Panc1 (cell line): ENCODE results near the gene ELAPOR2. TPM values are rescaled to one million over a fixed set of nuclear protein-coding genes. Genes with fewer than 3 reads are reported as not detected.

Experiments used
- ATAC-seq: fragments of 200-7000 bp; cut with Tn5 transposase; 2 replicates; pipeline ENCODE4 v1.9.1; 2020; ENCODE audit warnings: mild to moderate bottlenecking, moderate library complexity
- BruUV-seq: library from RNA; stranded (reverse); fragments of 400-500 nt; replicated peaks from 2 replicates; lab custom pipeline; 2021; lab: Mats Ljungman, UMichigan
- CTCF ChIA-PET: fragments of 300-600 bp; sonication (Branson Sonifier 250); formaldehyde crosslinking; loops from one replicate; lab custom pipeline; 2022; ENCODE audit warnings: antibody characterized with exemption; lab: Charles Lee
- POLR2A ChIA-PET: fragments of 300-600 bp; sonication (Branson Sonifier 250); formaldehyde crosslinking; loops from one replicate; lab custom pipeline; 2022; ENCODE audit warnings: antibody characterized with exemption; lab: Charles Lee
- DNase-seq: peaks from one replicate; pipeline ENCODE4 v3.0.0-alpha.2; 2010; ENCODE audit warnings: low read depth, low spot score
- H3K27ac ChIP-seq: 2 replicates; pipeline ENCODE4 v1.5.1; 2011; ENCODE audit warnings: mild to moderate bottlenecking, low read length, inconsistent platforms
- H3K27me3 ChIP-seq: fragments of 200-500 bp; sonication (Bioruptor generic); 2 replicates; pipeline ENCODE4 v1.6.0; 2014; ENCODE audit warnings: low read length, inconsistent platforms; ENCODE audit not compliant: control insufficient read depth, insufficient read depth
- H3K36me3 ChIP-seq: fragments of 200-500 bp; sonication (Bioruptor generic); 2 replicates; pipeline ENCODE4 v1.5.1; 2014; ENCODE audit warnings: inconsistent platforms, mild to moderate bottlenecking, low read length, moderate library complexity; ENCODE audit not compliant: control insufficient read depth, insufficient read depth
- H3K4me1 ChIP-seq: 2 replicates; pipeline ENCODE4 v1.5.1; 2011; ENCODE audit warnings: inconsistent platforms, mild to moderate bottlenecking, low read length, moderate library complexity; ENCODE audit not compliant: control insufficient read depth, insufficient read depth
- H3K4me3 ChIP-seq, 2 experiments: 2 replicates each; pipeline ENCODE4 v1.5.1; 2011 to 2012; ENCODE audit warnings: low read depth in 2 of 2, low read length in 2 of 2, mild to moderate bottlenecking in 2 of 2, inconsistent platforms in 1 of 2, moderate library complexity in 1 of 2
- H3K9me3 ChIP-seq: fragments of 200-500 bp; sonication (Bioruptor generic); 2 replicates; pipeline ENCODE4 v1.5.1; 2014; ENCODE audit warnings: low read depth, mild to moderate bottlenecking, inconsistent platforms, low read length, moderate library complexity; ENCODE audit not compliant: control insufficient read depth, insufficient read depth
- POLR2AphosphoS5 ChIP-seq: IDR thresholded peaks from 2 replicates; pipeline ENCODE4 v1.6.1; 2012; ENCODE audit warnings: mild to moderate bottlenecking, low read depth, low read length, moderate library complexity
- SIN3A ChIP-seq: IDR thresholded peaks from 2 replicates; pipeline ENCODE4 v1.6.1; 2012; ENCODE audit warnings: low read depth, mild to moderate bottlenecking, low read length, moderate library complexity, borderline replicate concordance; ENCODE audit not compliant: insufficient read depth
- TCF7L2 ChIP-seq: IDR thresholded peaks from 2 replicates; pipeline ENCODE4 v1.6.1; 2011; ENCODE audit warnings: mild to moderate bottlenecking, low read depth, low read length, inconsistent platforms
- in situ Hi-C: cut with HindIII; loops from 2 replicates; pipeline ENCODE4 v1.10.0; 2016; ENCODE audit warnings: low sequenced_read_pairs, low pct_unique_long_range_greater_than_20kb
- intact Hi-C: fragments of 100-400 bp; cut with micrococcal nuclease; formaldehyde crosslinking; loops from one replicate; pipeline ENCODE4 v1.10.0; 2022; ENCODE audit not compliant: unreplicated experiment
- total RNA-seq: library from RNA; stranded (reverse); gene quantifications from one replicate; pipeline ENCODE4 v1.2.1, GENCODE V29; 2021; ENCODE audit not compliant: unreplicated experiment
- TF ChIP-seq, protein P1 (sequence below), 2 experiments: IDR thresholded peaks; 2 replicates each; pipeline ENCODE4 v1.6.1; 2011 to 2012; ENCODE audit warnings: low read depth in 2 of 2, control low read depth in 1 of 2, low read length in 1 of 2, mild to moderate bottlenecking in 1 of 2, moderate library complexity in 1 of 2; ENCODE audit not compliant: insufficient read depth in 1 of 2
- TF ChIP-seq, protein P2 (sequence below): fragments of 450-650 bp; IDR thresholded peaks from 2 replicates; pipeline ENCODE4 v1.5.1; 2017; ENCODE audit warnings: mild to moderate bottlenecking

ELAPOR2 gene
- total RNA-seq, 1 experiment from 2014 or later: 0.39 TPM

DNA sequence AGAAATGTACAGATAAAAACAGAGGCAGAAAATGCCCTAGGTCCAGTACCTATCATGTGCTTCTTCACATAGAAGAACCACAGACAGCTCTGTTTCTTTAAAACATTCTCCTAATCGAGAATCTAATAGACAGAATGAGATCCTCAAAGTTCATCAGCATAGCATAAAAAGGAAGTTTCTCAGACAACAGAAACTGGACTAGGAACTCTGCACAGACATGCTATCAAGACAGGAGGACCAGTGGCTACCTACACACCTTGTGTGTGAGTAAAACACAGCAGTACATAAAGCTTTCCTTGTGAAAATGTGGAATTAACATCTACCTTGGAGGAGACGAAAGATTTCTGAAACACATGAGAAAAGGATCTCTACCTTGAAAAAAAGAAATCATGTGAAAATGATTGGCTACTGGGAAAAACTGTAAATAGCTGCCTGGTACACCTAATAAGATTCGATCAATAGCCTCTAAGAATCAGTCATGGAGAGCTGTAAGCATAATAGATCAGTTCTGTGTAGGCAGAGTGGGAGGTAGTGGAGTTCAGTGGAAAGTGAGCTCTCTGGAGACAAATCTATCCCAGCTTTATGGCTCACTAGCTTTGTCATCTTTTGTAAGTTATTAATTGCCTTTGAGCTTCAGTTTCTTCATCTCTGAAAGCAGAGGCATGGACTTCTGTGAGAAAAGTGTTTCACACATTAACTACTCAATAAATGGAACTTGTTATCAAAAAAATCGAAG, 26.7 kb downstream of the ELAPOR2 start:
- in situ Hi-C loops: no loop called here
- intact Hi-C loops: no loop called here
- DNase-seq (no peak), ATAC-seq (no peak)
- Histone ChIP-seq H3K4me3 (no peak overlapping the region), H3K27ac (no peak overlapping the region), H3K9me3 (no peaks in the 10 kb centered on the region), H3K27me3 (no peaks in the 10 kb centered on the region), H3K36me3 (no peaks in the 10 kb centered on the region), H3K4me1 (no peaks in the 10 kb centered on the region)
- CTCF ChIA-PET: no interaction called here
- TF ChIP-seq SIN3A (no peak), TCF7L2 (no peak), POLR2AphosphoS5 (no peak)
- TF ChIP-seq, protein P1, sequence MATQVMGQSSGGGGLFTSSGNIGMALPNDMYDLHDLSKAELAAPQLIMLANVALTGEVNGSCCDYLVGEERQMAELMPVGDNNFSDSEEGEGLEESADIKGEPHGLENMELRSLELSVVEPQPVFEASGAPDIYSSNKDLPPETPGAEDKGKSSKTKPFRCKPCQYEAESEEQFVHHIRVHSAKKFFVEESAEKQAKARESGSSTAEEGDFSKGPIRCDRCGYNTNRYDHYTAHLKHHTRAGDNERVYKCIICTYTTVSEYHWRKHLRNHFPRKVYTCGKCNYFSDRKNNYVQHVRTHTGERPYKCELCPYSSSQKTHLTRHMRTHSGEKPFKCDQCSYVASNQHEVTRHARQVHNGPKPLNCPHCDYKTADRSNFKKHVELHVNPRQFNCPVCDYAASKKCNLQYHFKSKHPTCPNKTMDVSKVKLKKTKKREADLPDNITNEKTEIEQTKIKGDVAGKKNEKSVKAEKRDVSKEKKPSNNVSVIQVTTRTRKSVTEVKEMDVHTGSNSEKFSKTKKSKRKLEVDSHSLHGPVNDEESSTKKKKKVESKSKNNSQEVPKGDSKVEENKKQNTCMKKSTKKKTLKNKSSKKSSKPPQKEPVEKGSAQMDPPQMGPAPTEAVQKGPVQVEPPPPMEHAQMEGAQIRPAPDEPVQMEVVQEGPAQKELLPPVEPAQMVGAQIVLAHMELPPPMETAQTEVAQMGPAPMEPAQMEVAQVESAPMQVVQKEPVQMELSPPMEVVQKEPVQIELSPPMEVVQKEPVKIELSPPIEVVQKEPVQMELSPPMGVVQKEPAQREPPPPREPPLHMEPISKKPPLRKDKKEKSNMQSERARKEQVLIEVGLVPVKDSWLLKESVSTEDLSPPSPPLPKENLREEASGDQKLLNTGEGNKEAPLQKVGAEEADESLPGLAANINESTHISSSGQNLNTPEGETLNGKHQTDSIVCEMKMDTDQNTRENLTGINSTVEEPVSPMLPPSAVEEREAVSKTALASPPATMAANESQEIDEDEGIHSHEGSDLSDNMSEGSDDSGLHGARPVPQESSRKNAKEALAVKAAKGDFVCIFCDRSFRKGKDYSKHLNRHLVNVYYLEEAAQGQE (IDR thresholded peaks at IDR 0.05; ENCODE audit: insufficient read depth in 1 of 2, low read depth in 2 of 2, low read length in 1 of 2): no peak
- TF ChIP-seq, protein P2, sequence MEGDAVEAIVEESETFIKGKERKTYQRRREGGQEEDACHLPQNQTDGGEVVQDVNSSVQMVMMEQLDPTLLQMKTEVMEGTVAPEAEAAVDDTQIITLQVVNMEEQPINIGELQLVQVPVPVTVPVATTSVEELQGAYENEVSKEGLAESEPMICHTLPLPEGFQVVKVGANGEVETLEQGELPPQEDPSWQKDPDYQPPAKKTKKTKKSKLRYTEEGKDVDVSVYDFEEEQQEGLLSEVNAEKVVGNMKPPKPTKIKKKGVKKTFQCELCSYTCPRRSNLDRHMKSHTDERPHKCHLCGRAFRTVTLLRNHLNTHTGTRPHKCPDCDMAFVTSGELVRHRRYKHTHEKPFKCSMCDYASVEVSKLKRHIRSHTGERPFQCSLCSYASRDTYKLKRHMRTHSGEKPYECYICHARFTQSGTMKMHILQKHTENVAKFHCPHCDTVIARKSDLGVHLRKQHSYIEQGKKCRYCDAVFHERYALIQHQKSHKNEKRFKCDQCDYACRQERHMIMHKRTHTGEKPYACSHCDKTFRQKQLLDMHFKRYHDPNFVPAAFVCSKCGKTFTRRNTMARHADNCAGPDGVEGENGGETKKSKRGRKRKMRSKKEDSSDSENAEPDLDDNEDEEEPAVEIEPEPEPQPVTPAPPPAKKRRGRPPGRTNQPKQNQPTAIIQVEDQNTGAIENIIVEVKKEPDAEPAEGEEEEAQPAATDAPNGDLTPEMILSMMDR: no peak
- POLR2A ChIA-PET: interaction anchor here (0.6 kb wide), 1 partner anchor 596 kb away, joined by 9 read pairs; no protein-coding TSS in a partner anchor
- BruUV-seq: no TSS peak

DNA sequence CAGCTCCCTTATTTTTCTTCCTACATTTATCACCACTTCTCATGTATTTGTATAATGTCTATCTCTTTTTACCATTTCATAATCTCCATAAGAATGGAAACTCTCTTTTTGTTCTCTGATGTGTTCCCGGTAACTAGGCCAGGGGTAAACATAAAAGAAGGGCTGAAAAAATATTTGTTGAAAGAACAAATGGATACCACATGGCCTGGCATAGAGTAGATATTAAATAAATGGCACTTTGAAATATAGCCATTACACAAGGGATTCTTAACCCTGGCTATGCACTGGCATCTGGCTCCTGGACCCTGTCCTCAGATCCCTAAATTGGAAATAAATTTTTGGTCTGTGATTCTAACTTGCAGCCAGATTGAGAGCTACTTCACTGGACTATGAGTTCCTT, 30.4 kb downstream of the ELAPOR2 start:
- ChIA-PET CTCF (no interaction called here), POLR2A (no interaction called here)
- Histone ChIP-seq H3K27me3 (no peaks in the 10 kb centered on the region), H3K9me3 (no peaks in the 10 kb centered on the region), H3K4me1 (no peaks in the 10 kb centered on the region), H3K4me3 (no peak overlapping the region), H3K36me3 (no peaks in the 10 kb centered on the region), H3K27ac (no peak overlapping the region)
- no TSS peak for BruUV-seq
- ATAC-seq (no peak), DNase-seq (no peak)
- intact Hi-C loops (no loop called here), in situ Hi-C loops (no loop called here)
- TF ChIP-seq TCF7L2 (no peak), SIN3A (no peak), POLR2AphosphoS5 (no peak)
- TF ChIP-seq, protein P1 (IDR thresholded peaks at IDR 0.05; ENCODE audit: insufficient read depth in 1 of 2, low read depth in 2 of 2, low read length in 1 of 2): no peak
- TF ChIP-seq, protein P2: no peak
